Measurements from ENCODE around the gene SCUBE3. TPM values are rescaled to one million over a fixed set of nuclear protein-coding genes. Genes with fewer than 3 reads are reported as not detected.

Gene SCUBE3
- total and polyA plus RNA-seq, 2 of the 13 experiments (the other 11 are each of a cell fraction or from before 2014, with no cell fraction given) = not detected

GRCh38 chr6:35297601-35298481 lies 84.1 kb downstream of the SCUBE3 start, which contains the start of gene DEF6 (continued):
- TF ChIP-seq, protein P1, sequence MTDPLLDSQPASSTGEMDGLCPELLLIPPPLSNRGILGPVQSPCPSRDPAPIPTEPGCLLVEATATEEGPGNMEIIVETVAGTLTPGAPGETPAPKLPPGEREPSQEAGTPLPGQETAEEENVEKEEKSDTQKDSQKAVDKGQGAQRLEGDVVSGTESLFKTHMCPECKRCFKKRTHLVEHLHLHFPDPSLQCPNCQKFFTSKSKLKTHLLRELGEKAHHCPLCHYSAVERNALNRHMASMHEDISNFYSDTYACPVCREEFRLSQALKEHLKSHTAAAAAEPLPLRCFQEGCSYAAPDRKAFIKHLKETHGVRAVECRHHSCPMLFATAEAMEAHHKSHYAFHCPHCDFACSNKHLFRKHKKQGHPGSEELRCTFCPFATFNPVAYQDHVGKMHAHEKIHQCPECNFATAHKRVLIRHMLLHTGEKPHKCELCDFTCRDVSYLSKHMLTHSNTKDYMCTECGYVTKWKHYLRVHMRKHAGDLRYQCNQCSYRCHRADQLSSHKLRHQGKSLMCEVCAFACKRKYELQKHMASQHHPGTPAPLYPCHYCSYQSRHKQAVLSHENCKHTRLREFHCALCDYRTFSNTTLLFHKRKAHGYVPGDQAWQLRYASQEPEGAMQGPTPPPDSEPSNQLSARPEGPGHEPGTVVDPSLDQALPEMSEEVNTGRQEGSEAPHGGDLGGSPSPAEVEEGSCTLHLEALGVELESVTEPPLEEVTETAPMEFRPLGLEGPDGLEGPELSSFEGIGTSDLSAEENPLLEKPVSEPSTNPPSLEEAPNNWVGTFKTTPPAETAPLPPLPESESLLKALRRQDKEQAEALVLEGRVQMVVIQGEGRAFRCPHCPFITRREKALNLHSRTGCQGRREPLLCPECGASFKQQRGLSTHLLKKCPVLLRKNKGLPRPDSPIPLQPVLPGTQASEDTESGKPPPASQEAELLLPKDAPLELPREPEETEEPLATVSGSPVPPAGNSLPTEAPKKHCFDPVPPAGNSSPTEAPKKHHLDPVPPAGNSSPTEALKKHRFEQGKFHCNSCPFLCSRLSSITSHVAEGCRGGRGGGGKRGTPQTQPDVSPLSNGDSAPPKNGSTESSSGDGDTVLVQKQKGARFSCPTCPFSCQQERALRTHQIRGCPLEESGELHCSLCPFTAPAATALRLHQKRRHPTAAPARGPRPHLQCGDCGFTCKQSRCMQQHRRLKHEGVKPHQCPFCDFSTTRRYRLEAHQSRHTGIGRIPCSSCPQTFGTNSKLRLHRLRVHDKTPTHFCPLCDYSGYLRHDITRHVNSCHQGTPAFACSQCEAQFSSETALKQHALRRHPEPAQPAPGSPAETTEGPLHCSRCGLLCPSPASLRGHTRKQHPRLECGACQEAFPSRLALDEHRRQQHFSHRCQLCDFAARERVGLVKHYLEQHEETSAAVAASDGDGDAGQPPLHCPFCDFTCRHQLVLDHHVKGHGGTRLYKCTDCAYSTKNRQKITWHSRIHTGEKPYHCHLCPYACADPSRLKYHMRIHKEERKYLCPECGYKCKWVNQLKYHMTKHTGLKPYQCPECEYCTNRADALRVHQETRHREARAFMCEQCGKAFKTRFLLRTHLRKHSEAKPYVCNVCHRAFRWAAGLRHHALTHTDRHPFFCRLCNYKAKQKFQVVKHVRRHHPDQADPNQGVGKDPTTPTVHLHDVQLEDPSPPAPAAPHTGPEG (CRISPR knock-in tag; IDR thresholded peaks at IDR 0.05) = peak; percentile 97
- 0 out of 2 replicates have a peak, but pooled peaks have one; percentile 35 for TF ChIP-seq ZNF546 (CRISPR knock-in tag; conservative IDR thresholded peaks at IDR 0.05)
- peak; percentile 82 for TF ChIP-seq ATF2 (CRISPR knock-in tag; IDR thresholded peaks at IDR 0.05)
- TF ChIP-seq HNRNPLL (IDR thresholded peaks at IDR 0.05; ENCODE audit: low read depth, low read length, poor library complexity, severe bottlenecking) = peak; percentile 98
- no peak for TF ChIP-seq ZNF746 (CRISPR knock-in tag; IDR thresholded peaks at IDR 0.05)
- TF ChIP-seq ZBTB7A (CRISPR knock-in tag; IDR thresholded peaks at IDR 0.05) = peak; percentile 91; the same call in 1 of the 2 replicates
- no peak for TF ChIP-seq SRF (IDR thresholded peaks at IDR 0.05; ENCODE audit: low read depth, low read length)
- no peak for TF ChIP-seq GLI4 (CRISPR knock-in tag; IDR thresholded peaks at IDR 0.05; ENCODE audit: borderline replicate concordance)
- peak; percentile 52; the same call in 1 of the 2 replicates for TF ChIP-seq ZNF614 (CRISPR knock-in tag; IDR thresholded peaks at IDR 0.05; ENCODE audit: borderline replicate concordance)
- peak; percentile 87 for TF ChIP-seq ZFX (CRISPR knock-in tag; IDR thresholded peaks at IDR 0.05; ENCODE audit: low read depth)
- no peak for TF ChIP-seq TSC22D2 (CRISPR knock-in tag; IDR thresholded peaks at IDR 0.05; ENCODE audit: borderline replicate concordance)
- peak; percentile 95 for TF ChIP-seq REPIN1 (CRISPR knock-in tag; IDR thresholded peaks at IDR 0.05; ENCODE audit: borderline replicate concordance, low read depth)
- no peak for TF ChIP-seq ZNF644 (CRISPR knock-in tag; IDR thresholded peaks at IDR 0.05; ENCODE audit: low read depth)
- TF ChIP-seq ZFP36 (IDR thresholded peaks at IDR 0.05; ENCODE audit: borderline replicate concordance, low read depth, low read length, partially characterized antibody) = peak; percentile 39
- peak; percentile 28; the same call in 1 of the 2 replicates for TF ChIP-seq BHLHE40 (IDR thresholded peaks at IDR 0.05; ENCODE audit: low read length)
- peak; percentile 87 for TF ChIP-seq GABPB1 (CRISPR knock-in tag; IDR thresholded peaks at IDR 0.05)
- TF ChIP-seq MBD4 (IDR thresholded peaks at IDR 0.05; ENCODE audit: borderline replicate concordance, low read length) = no peak
- TF ChIP-seq, protein P2, sequence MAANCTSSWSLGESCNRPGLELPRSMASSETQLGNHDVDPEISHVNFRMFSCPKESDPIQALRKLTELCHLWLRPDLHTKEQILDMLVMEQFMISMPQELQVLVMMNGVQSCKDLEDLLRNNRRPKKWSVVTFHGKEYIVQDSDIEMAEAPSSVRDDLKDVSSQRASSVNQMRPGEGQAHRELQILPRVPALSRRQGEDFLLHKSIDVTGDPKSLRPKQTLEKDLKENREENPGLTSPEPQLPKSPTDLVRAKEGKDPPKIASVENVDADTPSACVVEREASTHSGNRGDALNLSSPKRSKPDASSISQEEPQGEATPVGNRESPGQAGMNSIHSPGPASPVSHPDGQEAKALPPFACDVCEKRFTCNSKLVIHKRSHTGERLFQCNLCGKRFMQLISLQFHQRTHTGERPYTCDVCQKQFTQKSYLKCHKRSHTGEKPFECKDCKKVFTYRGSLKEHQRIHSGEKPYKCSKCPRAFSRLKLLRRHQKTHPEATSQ (CRISPR knock-in tag; IDR thresholded peaks at IDR 0.05; ENCODE audit: borderline replicate concordance) = peak; percentile 70; the same call in 1 of the 2 replicates
- no peak for TF ChIP-seq U2AF2 (IDR thresholded peaks at IDR 0.05; ENCODE audit: low read depth, low read length)
